ENCODE data around the gene SCN4B. TPM values are rescaled to one million over a fixed set of nuclear protein-coding genes. Genes with fewer than 3 reads are reported as not detected.

SCN4B gene
- total and polyA plus RNA-seq, 2 of the 4 experiments (the other 2 are of a cell fraction) = 0.18 to 0.44 TPM

- Histone ChIP-seq H2BK120ac (ENCODE audit: low read depth, low read length) (no peak overlapping the region), H2AK9ac (replicated peaks; ENCODE audit: low read depth, low read length, poor library complexity) (no peak overlapping the region), H3K4me1 (ENCODE audit: control insufficient read depth, insufficient read depth, low read length) (peaks cover 5% of the 10 kb centered on the region; the same call in 1 of the 2 replicates), H4K8ac (ENCODE audit: low read depth in 2 of 2, low read length in 2 of 2) (no peak overlapping the region; a peak in 1 of 4 replicates), H3K79me1 (ENCODE audit: low read depth in 1 of 2, low read length in 2 of 2) (no peaks in the 10 kb centered on the region), H3K4ac (ENCODE audit: low read depth, low read length) (no peak overlapping the region), H3K23ac (ENCODE audit: low read depth, low read length) (no peak overlapping the region), H3K18ac (ENCODE audit: low read depth, low read length) (no peak overlapping the region; the same call in 1 of the 2 replicates), H3K4me2 (ENCODE audit: low read depth, low read length) (no peak overlapping the region; the same call in 1 of the 2 replicates), H3K9me3 (ENCODE audit: control insufficient read depth, insufficient read depth, low read length) (no peaks in the 10 kb centered on the region), H2BK20ac (ENCODE audit: low read depth, low read length) (no peak overlapping the region), H4K91ac (ENCODE audit: insufficient read depth, low read depth, low read length) (peak overlapping the region; percentile 18; the same call in 1 of the 2 replicates), H3K56ac (ENCODE audit: extremely low read depth, insufficient read depth, low read length) (no peak overlapping the region), H3K36me3 (ENCODE audit: control insufficient read depth, insufficient read depth, low read length) (no peaks in the 10 kb centered on the region), H2AFZ (replicated peaks; ENCODE audit: low read length, poor library complexity) (no peak overlapping the region), H3K9ac (ENCODE audit: low read depth, low read length) (peak overlapping the region; percentile 49; the same call in 1 of the 2 replicates), H3K27ac (ENCODE audit: insufficient read depth, low read length) (peak overlapping the region; percentile 30; the same call in 1 of the 2 replicates), H3K14ac (replicated peaks; ENCODE audit: low read depth, low read length) (no peak overlapping the region), H4K20me1 (ENCODE audit: insufficient read depth, low read length) (no peaks in the 10 kb centered on the region), H3K4me3 (ENCODE audit: insufficient read depth, low read depth, low read length) (no peak overlapping the region), H2AK5ac (ENCODE audit: low read depth, low read length) (no peak overlapping the region), H2BK15ac (ENCODE audit: low read depth, low read length) (no peak overlapping the region), H4K5ac (ENCODE audit: low read depth, low read length) (no peak overlapping the region), H3K27me3 (ENCODE audit: control insufficient read depth, insufficient read depth, low read length) (peaks cover 14% of the 10 kb centered on the region), H2BK5ac (ENCODE audit: low read depth, low read length, poor library complexity, severe bottlenecking) (no peak overlapping the region), H3K9me1 (ENCODE audit: insufficient read depth, low read length) (no peaks in the 10 kb centered on the region)
- CTCF ChIA-PET = interaction anchor here (0.6 kb wide), 1 partner anchor 11 kb away, joined by 3 read pairs; no protein-coding TSS in a partner anchor
- dilution Hi-C loops (cut with HindIII; ENCODE audit: low sequenced_read_pairs, unreplicated experiment) = no loop called here
- intact Hi-C loops (cut with micrococcal nuclease) = no loop called here
- DNase-seq (peak; percentile 62), ATAC-seq (ENCODE audit: low read depth) (peak; percentile 54)
- in situ Hi-C loops (cut with MboI; ENCODE audit: low sequenced_read_pairs) = no loop called here
- POLR2A ChIA-PET (ENCODE audit: unreplicated experiment) = no interaction called here
- TF ChIP-seq CTCF (conservative IDR thresholded peaks at IDR 0.05; ENCODE audit: low read depth, low read length) = no peak
- TF ChIP-seq CEBPB (IDR thresholded peaks at IDR 0.05; ENCODE audit: low read depth, low read length) = peak; percentile 34; the same call in 1 of the 2 replicates
- BruUV-seq (replicated peaks) = no TSS peak
- WGBS, 2 experiments (ENCODE audit: extremely low coverage in 2 of 2, insufficient read length in 1 of 2) = 15% methylated on average over 3 of the region's 13 CpGs; no CpG with 5 or more reads in 1 of the 2 experiments
These were observed 22.7 kb upstream of the SCN4B start for GRCh38 chr11:118175031-118175992.
